HG02642 (cell line): Measurements from ENCODE around the gene P4HA3.

ENCODE experiments used
- ATAC-seq: cut with Tn5 transposase; IDR thresholded peaks from one replicate; pipeline ENCODE4 v1.9.1; 2021; ENCODE audit warnings: mild to moderate bottlenecking; ENCODE audit not compliant: unreplicated experiment, poor library complexity

Gene P4HA3

DNA sequence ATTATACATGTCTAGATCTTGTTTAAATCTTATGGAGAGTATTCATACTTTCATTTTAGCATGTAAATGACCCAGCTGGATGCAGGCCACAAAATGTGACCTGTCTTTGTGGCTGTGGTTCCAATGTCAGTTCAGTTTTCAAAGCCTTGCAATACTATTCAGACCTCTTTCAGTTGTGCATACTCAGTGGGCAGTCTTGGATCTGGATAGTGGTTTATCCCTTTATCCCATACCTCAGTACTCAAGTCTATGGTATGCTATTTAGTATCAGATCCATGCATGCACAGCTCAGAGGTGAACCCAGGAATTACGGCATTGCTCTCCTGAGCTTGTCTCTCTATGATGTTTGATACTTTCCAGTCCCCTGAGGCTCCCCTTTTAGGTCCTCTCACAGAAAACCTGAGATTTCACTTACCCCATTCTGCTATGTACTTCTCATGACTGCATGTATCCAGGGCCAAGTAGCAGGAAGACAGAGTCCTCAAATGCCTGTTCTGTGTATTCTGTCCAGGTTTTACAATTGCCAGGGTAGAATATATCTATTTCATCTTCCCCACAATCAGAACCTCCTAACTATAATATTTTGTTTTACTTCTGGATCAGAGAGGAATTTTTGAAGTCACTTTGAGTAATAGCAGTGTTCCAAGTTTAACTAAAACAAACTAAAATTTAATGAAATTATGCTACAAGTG, 6.9 kb upstream of the P4HA3 start:
- no peak for ATAC-seq

DNA sequence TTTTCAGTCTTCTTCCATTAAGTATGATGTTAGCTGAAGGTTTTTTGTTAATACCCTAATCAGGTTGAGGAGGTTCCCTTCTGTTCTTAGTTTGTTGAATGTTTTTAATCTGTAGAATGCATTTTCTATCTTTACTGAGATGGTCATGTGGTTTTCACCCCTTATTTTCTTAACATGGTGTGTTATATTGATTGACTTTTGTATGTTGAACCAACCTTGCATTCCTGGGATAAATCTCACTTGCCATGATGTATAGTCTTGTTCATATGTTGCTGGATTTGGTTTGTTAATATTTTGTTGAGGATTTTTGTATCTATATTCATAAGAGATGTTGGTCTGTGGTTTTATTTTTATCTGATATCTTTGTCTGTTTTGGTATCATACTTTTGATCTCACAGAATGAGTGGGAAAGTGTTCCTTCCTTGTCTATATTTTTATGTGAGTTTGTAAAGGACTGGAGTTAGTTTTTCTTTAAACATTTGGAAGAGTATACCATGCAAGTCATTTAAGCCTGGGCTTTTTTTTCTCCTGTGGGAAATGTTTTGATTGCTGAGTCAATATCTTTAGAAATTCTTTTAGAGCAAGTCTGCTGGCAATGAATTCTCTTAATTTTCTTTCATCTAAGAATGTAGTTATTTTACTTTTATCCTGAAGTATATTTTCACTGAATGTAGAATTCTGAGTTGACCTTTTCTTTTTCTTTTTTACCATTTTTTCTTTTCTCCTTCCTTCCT, 5.5 kb upstream of the P4HA3 start:
- ATAC-seq: no peak

DNA sequence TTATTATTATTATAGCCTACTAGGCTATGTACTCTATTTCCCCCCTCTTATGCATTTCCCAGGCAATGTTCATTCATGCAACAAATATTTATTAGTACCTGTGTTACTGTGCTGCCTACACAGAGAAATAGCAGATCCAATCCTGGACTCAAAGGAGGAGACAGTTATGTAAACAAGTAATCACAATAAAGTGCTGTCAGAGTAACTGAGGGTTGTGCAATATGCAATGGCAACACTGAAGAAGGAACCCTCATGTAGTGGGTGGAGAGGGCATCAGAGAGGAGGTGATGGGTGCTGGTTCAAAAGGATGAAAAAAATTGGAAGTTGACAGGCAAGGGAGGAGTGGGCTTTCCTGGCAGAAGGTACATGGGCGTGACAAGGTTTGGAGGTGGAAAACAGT, 886 bp upstream of the P4HA3 start:
- no peak for ATAC-seq

DNA sequence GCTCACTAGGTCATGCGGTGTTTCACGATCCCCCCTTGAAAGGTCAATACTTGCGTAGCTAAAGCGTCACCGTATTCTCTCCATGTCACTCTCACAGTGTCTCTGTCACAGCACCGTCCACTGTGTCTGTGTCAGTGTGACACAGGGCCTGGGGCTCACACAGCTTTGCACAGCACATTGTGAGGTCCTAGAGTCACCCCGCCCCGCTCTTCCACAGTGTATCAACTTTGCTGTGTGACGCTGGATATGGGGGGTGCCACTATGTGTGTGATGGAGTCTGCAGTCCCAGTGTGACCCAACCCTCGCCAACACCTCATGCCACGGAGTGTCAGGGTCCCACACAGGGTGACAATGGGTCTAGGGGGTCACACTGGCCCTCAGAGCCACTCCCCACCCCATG, 583 bp downstream of the P4HA3 start:
- ATAC-seq: no peak

DNA sequence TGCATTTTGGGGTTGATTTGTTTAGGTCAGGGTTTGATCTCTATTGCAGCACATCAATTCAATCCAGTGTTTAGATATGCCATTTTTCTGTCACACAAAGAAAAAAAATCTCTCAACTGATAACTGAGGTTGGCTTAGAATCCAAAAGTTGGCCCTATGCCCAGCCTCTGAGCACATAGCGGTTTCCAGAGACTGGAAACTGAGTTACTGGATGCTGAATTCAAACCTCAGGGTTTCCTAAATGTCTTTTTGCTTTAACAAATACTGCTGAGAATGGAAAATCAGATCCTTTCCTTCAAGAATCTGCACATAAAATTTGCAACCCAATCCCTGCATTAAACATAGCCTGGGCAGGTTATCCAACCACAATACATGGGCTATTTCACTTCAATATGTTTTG, 4.0 kb downstream of the P4HA3 start:
- no peak for ATAC-seq

DNA sequence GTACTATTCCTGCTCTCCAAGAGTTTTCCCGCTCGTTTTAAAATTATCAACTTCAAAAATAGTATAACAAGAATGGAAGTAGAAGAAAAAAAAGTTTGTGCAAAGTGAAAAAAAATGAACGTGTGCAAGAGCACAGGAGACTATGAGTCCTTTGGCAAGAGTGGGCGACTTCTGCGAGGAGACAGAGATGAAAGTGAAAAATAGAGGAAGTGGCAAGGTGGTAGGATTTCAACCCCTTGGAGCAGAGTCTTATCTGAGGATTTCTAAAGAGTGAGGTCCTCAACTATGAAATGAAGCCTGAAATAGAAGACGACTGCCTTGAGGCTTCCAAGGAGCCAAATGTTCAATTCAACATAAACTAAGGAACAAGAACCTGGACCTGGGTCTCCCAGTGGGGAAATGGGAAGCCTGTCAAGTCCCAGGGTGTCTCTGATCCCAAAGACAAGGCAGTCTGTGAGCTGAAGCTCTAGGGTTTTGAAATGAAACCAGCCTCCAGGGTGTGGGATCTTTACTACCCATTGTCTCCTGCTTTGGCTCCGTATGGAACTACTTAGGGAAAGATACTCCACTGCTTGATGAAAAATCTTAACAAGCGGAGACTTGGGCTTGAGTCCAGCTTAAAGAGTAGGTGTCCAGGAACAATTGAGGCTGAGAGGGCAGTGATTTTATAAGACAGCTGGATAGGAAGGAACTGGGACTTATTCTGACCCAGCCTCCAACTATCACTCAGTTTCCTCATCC, 4.8 kb downstream of the P4HA3 start:
- no peak for ATAC-seq

DNA sequence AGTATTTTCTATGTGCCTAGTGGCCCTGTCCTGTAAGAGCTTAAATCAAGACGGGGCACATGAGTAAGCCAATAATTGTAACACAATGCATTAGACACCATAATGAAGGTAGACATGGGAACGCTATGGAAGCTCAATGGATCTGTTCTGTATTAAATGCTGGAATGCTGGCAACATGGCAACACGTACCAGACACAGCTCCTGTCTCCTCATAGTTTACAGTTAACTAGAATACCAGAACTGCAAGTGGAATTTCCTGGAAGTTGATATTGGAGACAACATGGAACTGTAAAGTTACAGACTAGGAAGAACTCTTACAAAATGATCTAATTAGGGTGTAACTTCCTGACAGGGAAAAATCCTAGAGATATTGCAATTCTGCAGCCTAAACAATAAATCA, 12.4 kb downstream of the P4HA3 start:
- no peak for ATAC-seq

DNA sequence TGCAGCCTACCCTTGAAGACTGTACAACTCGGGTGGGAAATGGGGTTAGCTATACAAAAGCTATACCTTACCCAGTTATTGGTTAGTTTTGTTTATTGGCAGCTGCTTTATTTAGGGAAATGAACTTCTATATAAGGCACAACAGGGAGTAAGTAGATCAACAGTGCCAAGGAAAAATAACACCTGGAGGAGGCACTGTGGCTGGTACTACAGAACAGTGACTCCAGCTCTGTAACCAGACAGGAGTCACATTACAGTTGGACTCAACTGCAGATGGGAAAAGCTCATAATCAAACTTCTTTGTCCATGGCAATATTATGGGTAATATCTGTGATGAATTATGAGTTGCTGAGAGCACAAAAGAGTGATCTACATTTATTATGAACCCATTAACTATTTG, 14.0 kb downstream of the P4HA3 start:
- no peak for ATAC-seq

DNA sequence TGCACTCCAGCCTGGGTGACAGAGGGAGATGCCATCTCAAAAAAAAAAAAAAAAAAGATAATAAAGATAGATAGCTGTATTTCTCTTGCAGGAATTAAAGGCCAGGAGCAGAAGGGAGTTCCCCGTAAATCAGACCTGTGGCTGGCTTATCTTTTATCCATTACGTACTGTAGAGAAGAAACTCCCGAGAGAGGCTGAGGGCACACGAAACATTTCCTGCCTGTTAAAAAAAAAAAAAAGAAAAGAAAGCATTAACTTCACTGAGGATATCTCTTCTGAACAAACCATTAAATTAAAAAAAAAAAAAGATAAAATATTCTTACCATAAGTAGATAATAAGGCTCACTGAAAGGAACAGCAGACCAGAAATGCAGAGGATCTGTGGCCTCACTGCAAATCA, 22.5 kb downstream of the P4HA3 start:
- no peak for ATAC-seq

DNA sequence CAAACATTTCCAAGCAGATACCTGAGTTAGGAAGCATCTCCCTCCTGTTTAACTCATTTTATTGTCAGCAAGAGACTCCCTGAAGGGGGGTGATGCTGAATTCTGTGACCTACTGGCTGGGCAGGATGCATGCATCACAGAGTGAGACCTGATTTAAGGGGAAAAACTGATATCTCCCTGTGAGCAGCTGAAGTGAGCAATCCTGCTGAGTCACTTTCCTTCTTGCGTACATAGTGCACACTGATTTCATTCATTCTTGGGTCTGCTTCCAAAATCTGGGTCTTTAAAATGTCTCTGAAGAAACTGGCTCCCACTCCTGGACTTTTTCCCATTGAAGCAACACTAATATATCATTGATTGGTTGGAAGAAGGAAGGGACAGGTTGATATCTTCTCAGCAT, 23.3 kb downstream of the P4HA3 start:
- ATAC-seq: no peak

DNA sequence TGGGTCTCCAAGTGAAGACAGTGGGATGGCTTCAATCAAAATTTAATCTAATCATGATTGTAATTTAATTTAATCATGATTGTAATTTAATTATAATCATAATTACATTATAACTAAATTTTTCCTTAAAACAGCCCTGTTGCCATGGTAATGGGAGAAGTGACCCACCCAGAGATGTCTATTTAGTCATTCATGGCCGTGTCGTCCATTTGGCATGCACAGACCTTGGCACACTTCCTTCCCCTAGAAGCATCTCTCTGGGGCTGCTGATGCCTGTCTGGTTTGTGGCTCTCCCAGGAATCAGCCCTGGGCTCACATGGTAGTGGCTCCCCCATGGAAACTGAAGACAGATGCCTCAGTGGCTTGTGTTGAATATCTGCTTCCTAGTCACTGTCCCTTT, 27.0 kb downstream of the P4HA3 start:
- no peak for ATAC-seq

DNA sequence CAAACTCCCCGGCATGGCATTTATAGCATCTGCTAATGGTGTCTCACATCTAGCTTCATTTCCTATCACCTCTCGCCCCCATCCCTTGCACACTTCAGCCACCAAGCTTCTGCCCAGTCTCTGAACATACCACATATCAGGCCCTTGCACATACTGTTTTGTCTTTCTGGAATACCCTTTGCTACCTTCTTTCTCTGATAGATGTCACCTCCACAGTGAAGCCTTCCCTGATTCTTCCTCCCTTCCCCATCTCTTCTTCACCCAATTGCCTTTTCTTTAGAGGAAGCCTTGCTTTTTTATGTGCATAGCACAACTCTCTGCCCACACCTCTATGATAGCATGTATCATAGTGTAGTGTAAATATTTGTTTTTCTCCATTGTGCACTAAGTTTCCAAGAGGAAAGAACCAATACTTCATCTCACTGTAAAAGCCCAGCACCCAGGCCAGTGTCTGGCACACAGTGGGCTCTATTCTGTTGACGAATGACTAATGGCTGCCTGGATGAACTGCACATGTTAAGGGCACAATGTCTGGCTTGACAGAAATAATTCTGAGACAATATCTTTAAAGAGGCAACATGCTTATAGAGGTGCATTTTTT, 27.8 kb downstream of the P4HA3 start:
- ATAC-seq: no peak

DNA sequence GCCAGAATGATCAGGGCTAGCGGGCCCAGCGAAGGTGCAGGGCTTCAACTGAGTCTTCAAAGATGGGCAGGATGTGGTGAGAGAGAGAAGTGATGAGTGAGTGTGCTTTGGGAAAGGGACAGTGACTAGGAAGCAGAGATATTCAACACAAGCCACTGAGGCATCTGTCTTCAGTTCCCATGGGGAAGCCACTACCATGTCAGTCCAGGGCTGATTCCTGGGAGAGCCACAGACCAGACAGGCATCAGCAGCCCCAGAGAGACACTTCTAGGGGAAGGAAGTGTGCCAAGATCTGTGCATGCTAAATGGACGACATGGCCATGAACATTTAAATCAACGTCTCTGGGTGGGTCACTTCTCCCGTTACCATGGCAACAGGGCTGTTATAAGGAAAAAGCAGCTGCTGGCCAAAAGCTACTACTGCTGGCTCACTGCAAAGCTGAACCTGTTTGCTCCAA, 28.5 kb downstream of the P4HA3 start:
- no peak for ATAC-seq

DNA sequence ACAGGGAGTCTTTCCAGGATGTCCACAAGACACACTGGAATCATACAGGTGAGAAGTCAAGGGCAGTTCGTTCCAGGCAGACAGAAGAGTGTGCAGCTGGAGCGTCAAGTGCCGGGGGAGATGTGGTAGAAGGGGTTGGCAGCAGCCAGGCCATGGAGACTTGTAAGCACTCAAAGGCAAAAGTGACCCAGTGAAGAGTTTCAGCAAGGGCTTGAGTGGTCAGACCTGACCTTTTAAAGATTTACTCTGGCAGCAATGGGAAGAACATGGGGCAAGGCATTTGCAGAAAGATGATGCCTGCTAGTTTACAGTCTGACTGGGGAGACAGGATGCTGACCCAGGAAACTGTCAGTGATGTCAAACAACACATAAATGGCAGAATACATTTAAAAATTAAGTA, 29.0 kb downstream of the P4HA3 start:
- no peak for ATAC-seq

DNA sequence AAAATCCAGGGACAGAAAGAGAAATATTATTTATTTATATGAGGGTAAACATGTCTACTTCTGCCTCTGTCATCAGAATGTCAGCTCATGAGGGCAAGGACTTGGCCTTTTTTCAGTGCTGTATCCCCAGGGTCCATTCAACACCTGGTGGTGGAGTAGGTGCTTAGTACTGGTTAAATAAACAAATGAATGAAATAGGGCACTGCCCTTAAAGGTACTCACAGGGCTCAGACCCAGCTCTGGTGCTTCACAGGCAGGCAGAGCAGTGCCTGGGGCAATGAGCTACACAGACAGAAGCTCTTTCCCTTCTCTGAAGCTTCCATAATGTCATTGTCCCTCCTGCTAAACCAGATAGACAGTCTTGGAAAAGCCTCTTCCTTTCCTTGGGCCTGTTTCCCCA, 30.9 kb downstream of the P4HA3 start:
- ATAC-seq: no peak

DNA sequence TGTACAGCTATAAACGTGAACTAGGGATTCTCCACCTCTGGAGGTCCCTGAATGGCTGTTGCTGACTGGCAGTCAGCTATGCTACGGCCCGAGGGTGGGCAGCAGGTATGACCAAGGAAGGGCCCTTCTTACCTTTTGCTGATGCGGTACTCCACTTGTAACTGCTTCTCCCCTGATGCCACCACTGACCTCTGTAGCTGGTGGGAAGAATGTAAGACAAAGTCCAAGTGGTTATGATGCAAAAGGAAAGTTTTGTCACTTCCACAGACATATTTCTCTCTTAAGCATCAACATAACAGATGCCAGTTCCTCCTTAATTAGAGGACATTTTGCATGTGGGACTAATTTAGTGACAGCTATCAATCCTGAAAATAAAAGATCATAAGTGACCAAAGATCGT, 32.2 kb downstream of the P4HA3 start:
- ATAC-seq: no peak

DNA sequence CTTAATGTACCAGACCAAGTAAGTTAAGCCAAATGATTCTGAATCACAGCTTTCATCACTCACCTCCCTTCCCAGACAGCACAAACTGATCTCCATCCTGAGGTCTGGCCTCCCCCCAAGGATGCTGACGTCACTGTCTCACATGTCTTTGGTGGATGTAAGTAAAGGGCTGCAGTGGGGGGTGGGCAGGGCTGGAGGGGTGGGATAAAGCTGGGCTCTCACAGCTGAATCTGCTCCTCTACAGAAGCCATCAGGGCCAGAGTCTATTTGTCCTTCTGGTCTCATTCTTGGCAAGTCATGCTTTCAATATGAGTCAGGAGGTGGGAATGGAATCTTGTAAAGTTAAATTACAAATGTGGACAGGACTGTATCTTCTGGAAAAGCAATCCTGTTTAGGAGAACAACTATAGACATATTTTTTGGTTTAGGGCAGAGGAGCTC, 32.7 kb downstream of the P4HA3 start:
- ATAC-seq: no peak

DNA sequence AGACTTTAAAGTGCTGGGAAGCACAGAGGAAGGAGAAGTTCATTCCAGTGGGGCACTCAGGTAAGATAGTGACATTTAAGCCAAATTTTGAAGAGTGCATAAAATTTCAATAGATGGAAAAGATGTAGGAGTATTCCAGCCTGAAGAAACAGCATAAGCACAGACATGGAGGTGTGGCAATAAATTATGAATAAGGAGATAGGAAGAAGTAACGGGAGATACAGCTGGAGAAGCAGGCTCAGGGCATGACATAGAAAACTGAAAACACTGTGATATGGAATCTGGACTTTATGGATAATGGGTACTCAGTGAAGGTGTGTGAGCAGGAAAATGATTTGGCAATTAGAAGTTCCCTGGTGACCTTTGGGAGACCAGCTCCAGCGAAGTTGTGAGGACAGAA, 33.3 kb downstream of the P4HA3 start:
- ATAC-seq: no peak

DNA sequence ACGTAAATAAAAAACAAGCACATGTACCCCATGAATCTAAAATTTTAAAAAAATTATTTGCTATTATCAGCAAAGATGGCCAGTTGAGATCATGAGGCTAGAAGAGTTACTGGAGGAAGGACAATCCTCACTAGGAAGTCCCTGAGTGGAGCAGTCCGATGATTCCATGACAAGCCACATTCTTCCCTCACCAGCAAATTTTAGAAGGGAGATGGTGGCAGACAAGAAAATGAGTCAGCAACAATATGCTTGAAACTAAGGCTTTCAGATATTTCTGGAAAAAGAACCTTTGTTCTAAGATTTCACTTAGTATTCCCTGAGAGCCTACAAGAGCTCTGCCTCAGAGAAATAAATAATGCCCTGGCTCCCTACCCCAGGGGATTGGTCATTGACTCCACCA, 34.9 kb downstream of the P4HA3 start:
- ATAC-seq: no peak

DNA sequence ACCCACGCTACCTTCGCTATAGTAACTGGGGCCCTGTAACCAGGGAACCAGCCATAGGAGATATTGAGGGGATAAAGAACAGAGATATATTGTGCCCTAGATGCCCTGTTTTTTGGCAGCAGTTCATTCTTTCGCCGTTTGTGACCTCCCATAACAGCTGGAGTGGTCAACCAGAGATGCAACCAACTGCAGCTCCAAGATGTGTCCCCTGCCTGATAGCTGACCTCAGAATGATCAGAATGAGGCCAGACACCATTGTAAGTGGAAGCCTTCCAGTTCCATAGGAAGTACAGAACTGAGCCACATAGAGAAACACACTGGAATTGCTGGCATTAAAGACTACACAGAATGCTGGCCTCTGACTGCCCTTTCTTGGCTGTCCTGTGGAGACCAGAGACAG, 39.2 kb downstream of the P4HA3 start:
- ATAC-seq: no peak
